ENCODE measurements around the gene CGB5.

The CGB5 gene

DNA sequence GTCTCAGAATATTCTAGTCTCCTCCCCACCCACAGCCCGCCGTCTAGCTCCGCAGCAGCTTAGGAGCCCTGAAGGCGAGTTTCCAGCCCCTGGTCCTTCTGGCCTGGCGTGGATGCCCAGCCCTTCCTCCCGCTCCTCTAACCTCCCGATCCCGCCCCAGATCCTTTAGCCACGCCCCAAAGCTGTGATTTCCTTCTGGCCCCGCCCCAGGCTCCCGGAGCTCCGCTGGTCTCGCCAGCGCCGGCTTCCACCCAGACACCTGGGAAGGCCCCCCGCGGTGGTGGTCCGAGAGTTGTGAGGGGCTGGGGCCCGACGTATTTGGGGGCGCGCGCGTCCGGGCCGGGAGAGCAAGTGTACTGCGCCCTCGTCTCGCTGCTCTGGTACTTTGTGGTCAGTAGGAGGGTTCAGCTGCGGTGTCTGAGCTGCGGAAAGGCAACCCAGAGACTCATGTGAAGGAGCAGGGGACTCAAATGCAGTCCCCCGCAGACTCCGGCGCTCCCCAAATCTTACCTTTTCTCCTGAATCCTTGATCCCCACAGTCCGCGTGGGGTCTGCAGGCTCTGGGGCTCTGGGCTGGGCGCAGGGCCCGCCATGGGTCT lies 14.1 kb downstream of the CGB5 start, which contains the start of gene CGB7:
Gene CGB7, minus strand, starts transcription at position 114 of the 599 bp plus-strand sequence. CDS start 2,374 bp downstream, outside the sequence.
- DNase-seq (ENCODE audit: low spot score): no peak

DNA sequence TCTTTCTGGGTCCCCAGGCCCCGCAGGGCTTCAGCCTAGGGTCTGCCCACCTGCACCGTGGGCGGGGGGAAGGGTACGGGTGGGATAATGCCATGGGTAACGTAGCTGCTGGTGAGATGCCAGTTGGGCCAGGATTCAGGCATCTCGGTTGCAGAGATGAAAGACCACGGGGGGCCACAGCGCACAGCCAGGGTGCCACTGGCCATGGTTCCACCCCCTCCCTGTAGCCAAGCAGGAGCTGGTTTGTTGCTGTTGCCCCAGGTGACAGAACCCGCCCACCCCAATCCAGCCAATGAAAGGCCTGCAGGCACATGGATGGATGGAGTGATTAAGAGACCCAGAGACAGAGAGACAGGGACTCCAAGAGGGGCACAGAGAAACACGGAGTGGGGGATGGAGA lies 14.9 kb downstream of the CGB5 start:
- DNase-seq (ENCODE audit: low spot score): peak; percentile 24

GRCh38 chr19:49059053-49059452 lies 15.4 kb downstream of the CGB5 start:
- no peak for DNase-seq (ENCODE audit: low spot score)

DNA sequence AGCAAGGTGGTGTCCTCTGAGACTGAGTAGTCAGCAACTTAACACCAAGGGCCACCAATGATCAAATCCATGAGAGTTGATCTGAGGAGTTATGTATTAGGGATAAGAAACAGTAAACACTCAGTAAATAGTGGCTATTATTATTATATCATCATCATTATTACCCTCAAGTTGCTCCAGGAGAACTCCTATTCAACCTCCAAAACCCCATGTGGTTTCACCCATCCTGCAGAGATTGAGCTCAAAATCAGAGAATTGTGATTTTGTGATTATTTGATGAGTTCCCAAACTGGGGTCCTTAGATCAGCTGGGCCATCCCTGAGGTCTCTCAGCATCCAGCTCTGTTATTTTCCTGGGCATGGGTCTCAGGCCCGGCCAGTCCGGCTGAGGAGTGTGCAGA lies 17.4 kb downstream of the CGB5 start:
- no peak for DNase-seq (ENCODE audit: low spot score)

- no peak for DNase-seq (ENCODE audit: low spot score)
Observed at GRCh38 chr19:49061445-49061844, 17.8 kb downstream of the CGB5 start.

- DNase-seq (ENCODE audit: low spot score): no peak
Observed at GRCh38 chr19:49064029-49064629, 20.5 kb downstream of the CGB5 start.

GRCh38 chr19:49064768-49065611 lies 21.3 kb downstream of the CGB5 start, which contains the start of gene NTF4:
NTF4 (minus strand) TSS chr19:49064818; CDS start chr19:49061997, 2,821 bp downstream.
- DNase-seq (ENCODE audit: low spot score): no peak

- DNase-seq (ENCODE audit: low spot score): no peak
Observed at GRCh38 chr19:49065905-49066512, 22.4 kb downstream of the CGB5 start.

DNA sequence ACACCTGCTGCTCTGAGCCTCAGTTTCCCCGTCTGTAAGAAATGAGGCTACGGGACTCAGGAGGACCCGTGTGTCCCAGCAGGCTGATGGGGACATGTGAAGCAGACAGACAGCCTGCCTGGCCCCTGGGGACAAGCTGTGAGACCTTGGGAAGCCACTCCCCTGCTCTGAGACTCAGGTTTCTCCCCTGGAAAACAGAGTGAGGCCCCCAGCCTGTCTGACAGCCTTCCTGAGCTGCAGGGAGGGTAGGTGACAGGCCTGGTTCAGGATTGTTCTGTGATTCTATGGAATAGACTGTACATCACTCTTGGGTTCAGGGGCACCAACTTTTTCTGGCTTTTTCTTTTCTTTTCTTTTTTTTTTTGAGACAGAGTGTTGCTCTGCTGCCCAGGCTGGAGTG lies 23.9 kb downstream of the CGB5 start:
- DNase-seq (ENCODE audit: low spot score): no peak

GRCh38 chr19:49069026-49069425 lies 25.4 kb downstream of the CGB5 start:
- DNase-seq (ENCODE audit: low spot score): no peak

- DNase-seq (ENCODE audit: low spot score): no peak
Observed at GRCh38 chr19:49070416-49070815, 26.8 kb downstream of the CGB5 start.

DNA sequence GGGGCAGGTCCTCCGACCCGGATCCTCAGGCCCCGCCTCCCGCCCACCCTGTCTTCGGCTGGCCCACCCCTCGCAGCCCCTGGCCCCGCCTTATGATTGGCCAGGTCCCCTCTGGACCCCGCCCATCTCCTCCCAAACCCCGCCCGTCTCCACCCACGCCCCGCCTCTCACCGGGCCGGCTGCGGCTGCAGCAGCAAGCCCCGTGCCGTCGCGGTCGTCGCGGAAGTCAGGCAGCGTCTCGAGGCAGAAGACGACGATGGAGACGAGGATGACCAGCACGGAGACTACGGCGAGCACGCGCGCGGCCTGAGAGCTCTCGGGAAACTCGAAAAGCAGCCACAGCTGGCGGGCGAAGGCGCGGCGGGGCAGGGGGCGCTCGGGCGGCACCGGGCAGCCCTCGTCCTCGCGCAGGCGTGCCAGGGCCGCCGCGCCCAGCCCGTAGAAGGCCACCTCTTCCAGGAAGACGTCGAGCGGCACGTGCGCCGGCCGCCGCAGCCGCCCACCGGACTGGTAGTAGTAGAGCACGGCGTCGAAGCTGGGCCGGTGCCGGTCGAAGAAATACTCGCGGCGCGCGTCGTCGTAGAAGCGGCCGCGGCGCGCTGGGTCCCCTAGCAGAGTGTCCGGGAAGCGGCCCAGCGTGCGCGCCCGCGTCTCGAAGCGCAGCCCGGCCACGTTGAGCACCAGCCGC lies 28.4 kb downstream of the CGB5 start:
- DNase-seq (ENCODE audit: low spot score): no peak

DNA sequence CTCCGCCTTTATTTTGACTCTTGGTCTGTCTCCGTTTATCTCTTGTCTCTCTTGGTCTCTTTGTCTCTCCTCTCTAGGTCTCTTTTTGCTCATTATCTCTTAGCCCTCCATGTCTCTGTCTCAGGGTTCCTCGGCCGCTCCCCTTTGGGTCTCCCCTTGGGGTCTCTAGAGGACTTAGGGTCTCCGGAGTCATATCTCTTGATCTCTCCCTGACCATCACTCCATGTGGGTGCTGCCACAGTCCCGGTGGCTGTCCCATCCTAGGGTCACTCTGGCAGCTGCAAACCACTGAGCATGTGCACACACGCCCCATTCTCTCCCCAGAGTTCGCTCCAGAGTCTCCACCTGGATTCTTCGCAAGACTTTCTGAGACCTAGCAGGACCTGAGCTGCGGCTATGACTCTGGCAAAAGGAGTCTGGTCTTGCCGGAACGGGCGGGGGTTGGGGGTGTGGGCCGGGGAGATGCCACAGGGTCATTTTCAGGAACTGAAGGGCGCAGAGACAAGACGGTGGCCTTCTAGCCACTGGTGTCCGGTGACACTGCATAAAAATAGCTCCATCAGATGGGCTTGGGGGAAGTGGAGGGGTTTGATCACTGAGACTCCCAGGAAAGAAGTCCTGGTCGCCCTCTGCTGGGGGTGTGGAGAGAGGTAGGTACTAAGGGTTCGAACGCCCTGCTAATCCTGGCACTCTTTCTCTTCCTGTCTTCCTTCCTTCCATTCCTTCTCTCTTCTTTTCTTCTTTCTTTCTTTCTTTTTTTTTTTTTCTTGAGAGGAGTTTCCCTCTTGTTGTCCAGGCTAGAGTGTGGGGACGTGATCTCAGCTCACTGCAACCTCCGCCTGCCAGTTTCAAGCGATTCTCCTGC lies 30.1 kb downstream of the CGB5 start:
- DNase-seq (ENCODE audit: low spot score): no peak

DNA sequence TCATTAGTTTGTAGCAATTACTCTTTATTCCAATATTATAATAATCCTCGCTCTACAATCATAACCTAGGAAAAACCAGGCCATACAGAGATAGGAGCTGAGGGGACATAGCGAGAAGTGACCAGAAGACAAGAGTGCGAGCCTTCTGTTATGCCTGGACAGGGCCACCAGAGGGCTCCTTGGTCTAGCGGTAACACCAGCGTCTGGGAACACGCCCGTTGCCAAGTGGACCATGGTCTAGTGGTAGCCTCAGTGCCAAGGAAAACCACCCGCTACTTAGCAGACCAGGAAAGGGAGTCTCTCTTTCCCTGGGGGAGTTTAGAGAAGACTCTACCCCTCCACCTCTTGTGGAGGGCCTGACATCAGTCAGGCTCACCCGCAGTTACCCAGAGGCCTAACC lies 31.2 kb downstream of the CGB5 start:
- peak; percentile 15 for DNase-seq (ENCODE audit: low spot score)

GRCh38 chr19:49080392-49080791 lies 36.7 kb downstream of the CGB5 start:
- no peak for DNase-seq (ENCODE audit: low spot score)

DNA sequence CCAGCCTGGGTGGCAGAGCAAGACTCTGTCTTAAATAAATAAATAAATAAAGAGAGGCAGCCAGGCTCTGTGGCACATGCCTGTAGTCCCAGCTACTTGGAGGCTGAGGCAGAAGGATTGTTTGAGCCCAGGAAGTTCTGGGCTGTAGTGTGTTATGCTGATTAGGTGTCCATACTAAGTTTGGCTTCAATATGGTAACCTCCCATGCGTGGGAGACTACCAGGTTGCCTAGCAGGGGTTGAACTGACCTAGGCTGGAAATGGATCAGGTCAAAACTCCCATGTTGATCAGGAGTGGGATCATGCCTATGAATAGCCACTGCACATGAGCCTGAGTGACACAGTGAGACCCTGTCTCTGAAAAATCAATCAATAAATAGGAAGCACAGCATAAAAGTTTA lies 37.6 kb downstream of the CGB5 start:
- no peak for DNase-seq (ENCODE audit: low spot score)

DNA sequence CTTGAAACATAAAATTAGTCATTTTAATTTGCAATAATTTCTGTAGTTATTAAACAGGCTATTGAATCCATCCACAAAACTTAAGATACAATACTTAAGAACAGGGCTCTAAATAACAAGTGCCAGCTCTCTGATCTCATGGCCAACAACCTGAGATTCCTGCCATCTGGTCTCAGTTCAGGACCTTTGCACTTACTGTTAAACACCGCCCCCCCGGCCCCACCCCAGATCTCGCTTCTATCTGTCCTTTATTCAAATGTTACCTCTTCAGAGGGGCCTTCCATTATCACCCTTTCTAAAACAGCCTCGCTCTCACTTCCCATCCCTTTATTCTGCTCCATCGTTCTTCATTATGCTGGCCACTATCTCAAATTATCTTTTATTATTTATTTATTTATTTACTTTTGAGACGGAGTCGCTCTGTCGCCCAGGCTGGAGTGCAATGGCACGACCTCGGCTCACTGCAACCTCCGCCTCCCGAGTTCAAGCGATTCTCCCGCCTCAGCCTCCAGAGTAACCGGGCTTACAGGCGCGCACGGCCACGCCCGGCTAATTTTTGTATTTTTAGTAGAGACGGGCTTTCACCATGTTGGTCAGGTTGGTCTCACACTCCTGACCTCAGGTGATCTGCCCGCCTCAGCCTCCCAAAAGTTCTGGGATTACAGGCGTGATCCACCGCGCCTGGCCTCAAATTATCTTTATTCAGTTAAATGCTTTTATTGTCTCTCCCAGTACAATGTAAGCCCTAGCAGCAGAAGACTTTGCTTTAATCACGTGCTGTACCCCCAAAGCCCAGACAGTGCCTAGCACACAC lies 40.8 kb downstream of the CGB5 start:
- no peak for DNase-seq (ENCODE audit: low spot score)

DNA sequence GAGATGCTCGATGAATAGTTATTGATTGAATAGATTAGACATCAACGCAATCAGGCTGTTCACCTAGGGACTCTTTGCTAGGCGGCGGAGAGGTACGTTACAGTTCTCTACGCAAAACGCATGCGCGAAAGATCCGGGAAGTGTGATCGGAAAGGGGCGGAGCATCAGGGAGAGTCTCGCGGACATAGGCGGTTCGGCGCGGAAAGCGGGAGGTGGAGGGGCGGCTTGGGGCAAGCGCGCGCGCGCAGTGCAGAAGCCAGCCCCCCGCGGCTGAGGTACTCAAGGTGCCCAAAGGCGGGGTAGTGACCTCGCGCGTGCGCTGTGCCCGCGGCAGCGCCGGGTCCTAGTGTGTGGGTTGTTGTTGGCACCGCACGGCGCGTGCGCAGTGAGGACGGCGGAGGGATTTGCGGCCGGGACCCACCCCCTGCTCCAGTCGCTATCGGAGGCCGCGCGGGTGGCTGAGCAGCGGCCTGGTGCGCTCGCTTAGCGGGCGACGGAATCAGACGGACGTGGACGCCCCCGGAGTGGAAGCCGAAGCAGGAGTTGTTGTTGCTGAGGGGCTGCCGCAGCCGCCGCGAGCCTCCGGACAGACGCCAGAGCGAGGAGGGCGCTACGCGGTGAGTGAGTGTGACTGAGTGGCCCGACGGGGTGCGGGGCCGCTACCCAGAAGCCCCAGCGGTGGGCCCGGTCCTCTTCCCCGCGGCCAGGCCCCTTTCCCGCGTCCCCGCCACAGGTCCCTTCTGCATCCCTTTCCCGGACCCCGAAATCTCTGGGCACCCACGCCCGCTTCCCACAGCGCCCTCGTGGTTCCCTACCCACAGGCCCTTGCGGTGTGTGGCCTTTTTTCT lies 41.6 kb downstream of the CGB5 start, which contains the start of gene SNRNP70:
Gene SNRNP70, plus strand, starts transcription at position 432 of the 848 bp plus-strand sequence. CDS start 964 bp downstream, outside the sequence.
- DNase-seq (ENCODE audit: low spot score): peak; percentile 100

DNA sequence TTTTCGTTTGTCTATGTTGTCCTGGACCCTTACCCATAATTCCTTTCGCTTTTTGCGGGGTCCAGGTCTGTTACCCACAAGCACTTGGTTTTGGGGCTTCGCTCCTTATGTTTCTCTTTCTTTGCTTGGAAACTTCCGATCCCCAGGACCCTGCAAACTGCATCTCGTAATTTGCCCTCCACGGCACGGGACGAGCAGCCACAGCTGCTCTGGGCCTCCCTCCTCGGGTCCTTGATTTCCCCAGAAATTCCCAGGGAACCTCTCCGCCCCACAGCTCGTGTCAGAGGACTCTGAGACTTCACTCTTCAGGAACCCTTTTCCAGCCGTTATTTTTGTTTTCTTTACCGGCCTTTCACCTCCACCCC lies 42.2 kb downstream of the CGB5 start:
- no peak for DNase-seq (ENCODE audit: low spot score)

All from activated CD4-positive, alpha-beta T cell treated with anti-CD3 and anti-CD28 coated beads, Interleukin-2, Interleukin-4, amounts not matched to agents 100 ng/mL and 50 ng/mL, durations not matched to agents 16 hours and 8 hours (primary cell).